Gastrocnemius medialis (tissue), 4 donors: ENCODE measurements around the gene CDH4. TPM values are rescaled to one million over a fixed set of nuclear protein-coding genes. Genes with fewer than 3 reads are reported as not detected.

Experiments used
- ATAC-seq, 2 donors: fragments of 150-250 bp; one replicate each; pipeline ENCODE4 v1.9.1; 2016
- DNase-seq, 2 donors: peaks; one replicate each; pipeline ENCODE4 v3.0.0-alpha.2; 2019
- H3K27ac ChIP-seq, 4 donors: fragments of 200-600 bp; sonication (generic); 1 replicate in 1 of 4; 2 replicates in 3 of 4; pipeline ENCODE4 v1.5.1; 2016 to 2018; ENCODE audit warnings: mild to moderate bottlenecking in 2 of 4, moderate library complexity in 1 of 4
- H3K27me3 ChIP-seq, 3 donors: fragments of 200-600 bp; sonication (generic) in 2 of 3; 1 replicate in 1 of 3; 2 replicates in 2 of 3; pipeline versions ENCODE4 v1.5.1 to v1.6.0; 2016 to 2019; ENCODE audit warnings: mild to moderate bottlenecking in 1 of 3, moderate library complexity in 1 of 3
- H3K36me3 ChIP-seq, 2 donors: fragments of 200-600 bp; sonication (generic) in 1 of 2; one replicate each; pipeline ENCODE4 v1.5.1; 2017 to 2018
- H3K4me1 ChIP-seq, 2 donors: fragments of 200-600 bp; sonication (generic) in 1 of 2; one replicate each; pipeline ENCODE4 v1.5.1; 2016 to 2017; ENCODE audit warnings: mild to moderate bottlenecking in 2 of 2
- H3K4me3 ChIP-seq, 4 donors: fragments of 200-600 bp; sonication (generic) in 3 of 4; 1 replicate in 1 of 4; 2 replicates in 3 of 4; pipeline ENCODE4 v1.5.1; 2016 to 2019; ENCODE audit warnings: mild to moderate bottlenecking in 2 of 4
- H3K9me3 ChIP-seq, 3 donors: fragments of 200-600 bp; sonication (generic) in 2 of 3; 1 replicate in 1 of 3; 2 replicates in 2 of 3; pipeline ENCODE4 v1.5.1; 2016 to 2019
- POLR2A ChIP-seq, 2 donors: fragments of 450-650 bp; IDR thresholded peaks; one replicate each; pipeline ENCODE4 v1.6.1; 2017; ENCODE audit warnings: antibody characterized with exemption in 2 of 2, mild to moderate bottlenecking in 2 of 2, moderate library complexity in 2 of 2
- in situ Hi-C, 4 donors: fragments of 200-750 bp; cut with MboI; loops; one replicate each; pipeline versions ENCODE4 v1.15.0 to v1.8.0; 2017; ENCODE audit warnings: low sequenced_read_pairs in 4 of 4
- intact Hi-C: fragments of 100-400 bp; cut with DNase I; formaldehyde crosslinking; loops from one replicate; pipeline ENCODE4 v1.15.1; 2023; ENCODE audit warnings: low total_unique reads
- total RNA-seq, 4 donors: library from RNA; depleted of rRNA; stranded (reverse); fragments of >200 nt; gene quantifications; one replicate each; pipeline versions ENCODE4 v1.1.0 to v1.2.3, GENCODE V29; 2016
- TF ChIP-seq, protein P1 (sequence below), 5 experiments: fragments of 450-650 bp in 3 of 5; fragments of 200-600 bp in 2 of 5; sonication (generic) in 2 of 5; IDR thresholded peaks in 4 of 5; conservative IDR thresholded peaks in 1 of 5; 1 replicate in 4 of 5; 2 replicates in 1 of 5; pipeline ENCODE4 v1.5.1; 2016 to 2019; ENCODE audit warnings: antibody characterized with exemption in 5 of 5, mild to moderate bottlenecking in 3 of 5, moderate library complexity in 3 of 5

CDH4 gene
- total RNA-seq, 4 donors from 2014 or later, result 0.38 to 1.2 (median 0.86) TPM

DNA sequence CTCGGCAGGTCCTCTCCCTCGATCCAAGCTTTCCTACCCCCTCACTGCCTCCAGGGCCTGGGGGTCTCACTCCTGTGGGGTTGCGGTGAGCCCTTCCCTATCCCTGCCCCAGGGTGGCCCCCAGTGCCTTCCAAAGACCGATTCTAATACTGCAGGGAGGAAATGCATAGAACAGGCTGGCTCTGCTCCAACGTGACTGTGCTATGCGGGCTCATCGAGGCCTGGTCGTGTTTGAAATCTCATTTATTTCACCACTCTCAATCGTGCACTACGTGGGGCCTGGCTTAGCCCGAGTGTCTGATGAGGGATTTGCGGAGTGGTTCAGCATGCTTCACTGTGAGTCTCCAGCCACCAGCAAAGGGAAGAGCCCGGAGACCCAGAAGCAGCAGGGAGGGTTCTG, 60.9 kb downstream of the CDH4 start:
- no peaks in the 10 kb centered on the region for H3K4me1 ChIP-seq
- in situ Hi-C loops (loop anchor here in 1 of 4 donors (25.0 kb wide), 1 partner anchor 101 kb away; no protein-coding TSS in a partner anchor), intact Hi-C loops (no loop called here)
- no peaks in the 10 kb centered on the region for H3K36me3 ChIP-seq
- no peak overlapping the region for H3K4me3 ChIP-seq
- no peak for TF ChIP-seq POLR2A (IDR thresholded peaks at IDR 0.05)
- TF ChIP-seq, protein P1, sequence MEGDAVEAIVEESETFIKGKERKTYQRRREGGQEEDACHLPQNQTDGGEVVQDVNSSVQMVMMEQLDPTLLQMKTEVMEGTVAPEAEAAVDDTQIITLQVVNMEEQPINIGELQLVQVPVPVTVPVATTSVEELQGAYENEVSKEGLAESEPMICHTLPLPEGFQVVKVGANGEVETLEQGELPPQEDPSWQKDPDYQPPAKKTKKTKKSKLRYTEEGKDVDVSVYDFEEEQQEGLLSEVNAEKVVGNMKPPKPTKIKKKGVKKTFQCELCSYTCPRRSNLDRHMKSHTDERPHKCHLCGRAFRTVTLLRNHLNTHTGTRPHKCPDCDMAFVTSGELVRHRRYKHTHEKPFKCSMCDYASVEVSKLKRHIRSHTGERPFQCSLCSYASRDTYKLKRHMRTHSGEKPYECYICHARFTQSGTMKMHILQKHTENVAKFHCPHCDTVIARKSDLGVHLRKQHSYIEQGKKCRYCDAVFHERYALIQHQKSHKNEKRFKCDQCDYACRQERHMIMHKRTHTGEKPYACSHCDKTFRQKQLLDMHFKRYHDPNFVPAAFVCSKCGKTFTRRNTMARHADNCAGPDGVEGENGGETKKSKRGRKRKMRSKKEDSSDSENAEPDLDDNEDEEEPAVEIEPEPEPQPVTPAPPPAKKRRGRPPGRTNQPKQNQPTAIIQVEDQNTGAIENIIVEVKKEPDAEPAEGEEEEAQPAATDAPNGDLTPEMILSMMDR (IDR thresholded peaks at IDR 0.05 in 4 of 5, conservative IDR thresholded peaks at IDR 0.05 in 1 of 5), result no peak
- DNase-seq (no peak), ATAC-seq (no peak)
- H3K27ac ChIP-seq, result no peak overlapping the region
- no peaks in the 10 kb centered on the region for H3K9me3 ChIP-seq
- H3K27me3 ChIP-seq, result peaks cover 8 to 10% (median 9%) of the 10 kb centered on the region in 3 donors

DNA sequence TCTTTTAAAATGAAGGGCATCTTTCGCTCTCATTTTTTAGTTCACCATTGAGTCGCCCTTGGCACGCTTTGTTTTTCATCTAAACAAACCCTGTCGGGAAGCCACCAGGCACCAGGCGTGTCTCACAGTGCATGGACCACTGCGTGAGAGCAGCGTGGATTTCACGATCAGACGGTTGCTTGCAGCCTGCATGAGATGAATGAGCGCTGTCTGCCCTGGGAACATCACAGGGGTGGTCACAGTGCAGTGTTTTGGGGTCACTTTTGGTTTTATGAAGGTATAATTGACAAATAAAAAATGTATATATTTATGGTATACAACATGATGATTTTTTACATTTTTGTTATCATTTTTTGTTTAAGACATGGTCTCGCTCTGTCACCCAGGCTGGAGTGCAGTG, 61.3 kb downstream of the CDH4 start:
- H3K36me3 ChIP-seq, result no peaks in the 10 kb centered on the region
- H3K4me3 ChIP-seq, result no peak overlapping the region
- no peaks in the 10 kb centered on the region for H3K9me3 ChIP-seq
- no peaks in the 10 kb centered on the region for H3K4me1 ChIP-seq
- TF ChIP-seq POLR2A (IDR thresholded peaks at IDR 0.05), result no peak
- H3K27ac ChIP-seq, result no peak overlapping the region
- DNase-seq, result no peak
- in situ Hi-C loops, result loop anchor here in 1 of 4 donors (25.0 kb wide), 1 partner anchor 101 kb away; no protein-coding TSS in a partner anchor
- no peak for ATAC-seq
- H3K27me3 ChIP-seq, result peaks cover 8 to 10% (median 9%) of the 10 kb centered on the region in 3 donors
- intact Hi-C loops, result no loop called here

DNA sequence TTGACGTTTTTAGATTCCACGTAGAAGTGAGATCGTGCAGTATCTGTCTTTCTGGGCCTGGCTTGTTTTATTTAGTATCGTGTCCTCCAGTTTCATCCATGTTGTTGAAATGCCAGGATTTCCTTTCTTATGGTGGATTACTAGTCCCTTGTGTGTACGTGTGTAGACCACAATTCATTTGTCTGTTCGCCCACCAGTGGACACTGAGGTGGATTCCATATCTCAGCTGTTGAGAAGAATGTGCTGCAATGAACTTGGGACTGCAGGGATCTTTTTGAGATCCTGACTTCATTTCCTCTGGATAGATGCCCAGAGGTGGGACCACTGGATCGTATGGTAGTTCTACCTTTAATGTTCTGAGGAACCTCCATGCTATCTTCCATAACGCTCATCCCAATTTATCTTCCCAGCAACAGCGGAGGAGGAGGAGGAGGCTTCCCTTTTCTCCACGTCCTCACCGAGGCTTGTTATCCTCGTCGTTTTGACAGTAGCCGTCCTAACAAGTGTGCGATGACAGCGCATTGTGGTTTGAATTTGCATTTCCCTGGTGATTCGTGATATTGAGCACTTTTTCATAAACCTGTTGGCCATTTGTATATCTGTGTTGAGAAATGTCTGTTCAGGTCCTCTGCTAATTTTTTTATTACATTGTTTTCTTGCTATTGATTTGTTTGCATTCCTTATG, 62.4 kb downstream of the CDH4 start:
- DNase-seq (no peak), ATAC-seq (no peak)
- in situ Hi-C loops, result loop anchor here in 1 of 4 donors (25.0 kb wide), 1 partner anchor 102 kb away; no protein-coding TSS in a partner anchor
- H3K27ac ChIP-seq, result no peak overlapping the region
- no peaks in the 10 kb centered on the region for H3K9me3 ChIP-seq
- intact Hi-C loops, result no loop called here
- H3K36me3 ChIP-seq, result no peaks in the 10 kb centered on the region
- H3K4me1 ChIP-seq, result no peaks in the 10 kb centered on the region
- H3K27me3 ChIP-seq, result peaks cover 8 to 10% (median 9%) of the 10 kb centered on the region in 3 donors
- H3K4me3 ChIP-seq, result no peak overlapping the region
- TF ChIP-seq, protein P1 (IDR thresholded peaks at IDR 0.05 in 4 of 5, conservative IDR thresholded peaks at IDR 0.05 in 1 of 5), result no peak
- no peak for TF ChIP-seq POLR2A (IDR thresholded peaks at IDR 0.05)

DNA sequence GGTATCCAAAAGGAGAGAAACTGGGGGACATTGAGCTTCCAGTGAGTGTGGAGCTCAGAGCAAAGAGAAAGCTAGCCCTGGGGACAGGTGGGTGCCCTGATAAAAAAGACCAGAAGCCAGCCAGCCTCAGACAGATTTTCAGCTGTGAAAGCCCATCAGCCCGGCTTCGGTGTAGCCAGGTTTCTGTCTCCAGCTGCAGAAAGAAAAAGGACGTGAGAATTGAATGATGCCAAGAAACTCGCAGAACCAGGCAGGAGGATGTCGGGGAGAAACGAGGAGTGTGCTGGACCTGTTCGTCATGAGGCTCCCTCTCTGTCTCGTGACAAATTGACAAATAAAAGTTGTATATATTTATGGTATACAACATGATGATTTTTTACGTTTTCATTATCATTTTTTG, 63.3 kb downstream of the CDH4 start:
- intact Hi-C loops, result no loop called here

DNA sequence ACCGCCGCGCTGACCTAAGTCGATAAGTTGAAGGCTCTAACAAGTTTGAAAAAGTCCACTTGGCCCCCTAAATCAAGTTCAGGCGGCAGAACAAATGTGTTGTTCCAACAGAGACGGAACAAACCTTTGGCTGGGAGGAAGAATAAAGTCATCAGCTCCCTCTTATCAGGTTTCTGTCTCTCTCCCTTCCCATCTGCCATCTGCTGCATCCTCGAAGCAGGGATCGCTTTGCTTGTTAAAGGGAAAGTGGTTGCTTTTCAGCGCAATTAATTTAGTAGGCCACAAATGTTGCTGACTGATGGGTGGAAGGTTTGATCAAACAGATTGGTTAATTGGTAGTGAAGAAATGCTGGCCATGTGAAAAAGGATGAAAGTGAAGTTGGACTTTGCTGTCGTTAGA, 64.3 kb downstream of the CDH4 start:
- no peaks in the 10 kb centered on the region for H3K4me1 ChIP-seq
- no peaks in the 10 kb centered on the region for H3K9me3 ChIP-seq
- TF ChIP-seq, protein P1 (IDR thresholded peaks at IDR 0.05 in 4 of 5, conservative IDR thresholded peaks at IDR 0.05 in 1 of 5), result no peak
- no peak for TF ChIP-seq POLR2A (IDR thresholded peaks at IDR 0.05)
- no peak overlapping the region for H3K27ac ChIP-seq
- no peak for DNase-seq
- in situ Hi-C loops, result loop anchor here in 1 of 4 donors (25.0 kb wide), 1 partner anchor 104 kb away; no protein-coding TSS in a partner anchor
- H3K36me3 ChIP-seq, result no peaks in the 10 kb centered on the region
- H3K4me3 ChIP-seq, result no peak overlapping the region
- no peak for ATAC-seq
- intact Hi-C loops, result no loop called here
- peaks cover 8 to 10% (median 9%) of the 10 kb centered on the region in 3 donors for H3K27me3 ChIP-seq

More for the DNA sequence above, 63.3 kb downstream of the CDH4 start:
- Histone ChIP-seq H3K27me3 (peaks cover 8 to 10% (median 9%) of the 10 kb centered on the region in 3 donors), H3K4me1 (no peaks in the 10 kb centered on the region), H3K36me3 (no peaks in the 10 kb centered on the region), H3K27ac (no peak overlapping the region), H3K4me3 (no peak overlapping the region), H3K9me3 (no peaks in the 10 kb centered on the region)
- DNase-seq (no peak), ATAC-seq (no peak)
- in situ Hi-C loops, result loop anchor here in 1 of 4 donors (25.0 kb wide), 1 partner anchor 103 kb away; no protein-coding TSS in a partner anchor
- TF ChIP-seq, protein P1 (IDR thresholded peaks at IDR 0.05 in 4 of 5, conservative IDR thresholded peaks at IDR 0.05 in 1 of 5), result no peak
- TF ChIP-seq POLR2A (IDR thresholded peaks at IDR 0.05), result no peak
